Activated naive CD8-positive, alpha-beta T cell treated with anti-CD3 and anti-CD28 coated beads, Interleukin-2, amount 50 U/mL, for 16 hours (primary cell): ENCODE results near the gene MIX23.

Source experiments
- DNase-seq: peaks from one replicate; pipeline ENCODE4 v3.0.0-alpha.2; 2020; ENCODE audit warnings: low read depth, low spot score

MIX23 gene

GRCh38 chr3:122382888-122383666 lies at the start of gene MIX23:
TSS of gene MIX23 (minus strand) at chr3:122383231. CDS start at chr3:122383224, 7 bp downstream.
- peak; percentile 65 for DNase-seq

GRCh38 chr3:122430371-122430770 lies 47.3 kb upstream of the MIX23 start:
- DNase-seq: no peak

- no peak for DNase-seq
Measured at GRCh38 chr3:122427857-122428471, 44.9 kb upstream of the MIX23 start.

- DNase-seq: no peak
Measured at GRCh38 chr3:122421836-122422235, 38.8 kb upstream of the MIX23 start.

GRCh38 chr3:122421101-122421500 lies 38.1 kb upstream of the MIX23 start:
- no peak for DNase-seq

- DNase-seq: no peak
Measured at GRCh38 chr3:122416966-122417365, 33.9 kb upstream of the MIX23 start.

- DNase-seq: peak; percentile 94
Measured at GRCh38 chr3:122415762-122416654, 33.0 kb upstream of the MIX23 start, which contains the start of gene WDR5B. TSS of gene WDR5B (minus strand) at chr3:122416062. CDS start at chr3:122415528, 534 bp downstream.

GRCh38 chr3:122415104-122415744 lies 32.2 kb upstream of the MIX23 start:
- DNase-seq: peak; percentile 3

GRCh38 chr3:122414391-122414790 lies 31.4 kb upstream of the MIX23 start:
- DNase-seq: no peak

- DNase-seq: no peak
Measured at GRCh38 chr3:122410639-122411038, 27.6 kb upstream of the MIX23 start.

GRCh38 chr3:122410111-122410510 lies 27.1 kb upstream of the MIX23 start:
- DNase-seq: no peak

- no peak for DNase-seq
Measured at GRCh38 chr3:122409446-122409845, 26.4 kb upstream of the MIX23 start.

- DNase-seq: no peak
Measured at GRCh38 chr3:122407946-122408345, 24.9 kb upstream of the MIX23 start.

- DNase-seq: no peak
Measured at GRCh38 chr3:122406198-122406597, 23.2 kb upstream of the MIX23 start.

- DNase-seq: no peak
Measured at GRCh38 chr3:122405015-122405414, 22.0 kb upstream of the MIX23 start.

- DNase-seq: no peak
Measured at GRCh38 chr3:122403489-122403888, 20.5 kb upstream of the MIX23 start.

GRCh38 chr3:122398920-122399319 lies 15.9 kb upstream of the MIX23 start:
- DNase-seq: no peak

GRCh38 chr3:122397201-122397600 lies 14.2 kb upstream of the MIX23 start:
- no peak for DNase-seq

- no peak for DNase-seq
Measured at GRCh38 chr3:122396511-122396910, 13.5 kb upstream of the MIX23 start.

GRCh38 chr3:122395582-122395981 lies 12.6 kb upstream of the MIX23 start:
- DNase-seq: no peak

GRCh38 chr3:122394173-122394572 lies 11.1 kb upstream of the MIX23 start:
- DNase-seq: no peak
